Measurements from ENCODE around the gene MBNL1. TPM values are rescaled to one million over a fixed set of nuclear protein-coding genes. Genes with fewer than 3 reads are reported as not detected.

The MBNL1 gene
- total RNA-seq, 2 donors from 2014 or later = 1.3 to 4.9 TPM

- Mint-ChIP-seq H3K4me3 (no peak overlapping the region), H3K27me3 (ENCODE audit: insufficient read depth) (no peaks in the 10 kb centered on the region), H3K4me1 (no peaks in the 10 kb centered on the region), H3K27ac (no peak overlapping the region), H3K9me3 (peaks cover 19% of the 10 kb centered on the region), H3K36me3 (ENCODE audit: low read depth) (no peaks in the 10 kb centered on the region)
- peaks cover 22% of the 10 kb centered on the region for H3K9me3 ChIP-seq (ENCODE audit: control insufficient read depth, low read length)
- 92% methylated on average over 1 of the region's 1 CpG; no CpG with 5 or more reads in 1 of the 2 experiments for WGBS, 2 experiments (ENCODE audit: insufficient coverage in 1 of 2, insufficient read length in 1 of 2)
- no peaks in the 10 kb centered on the region for H3K4me1 ChIP-seq (ENCODE audit: control insufficient read depth, insufficient read depth, low read length)
- no peak for TF ChIP-seq CTCF (conservative IDR thresholded peaks at IDR 0.05)
- no peak overlapping the region for H3K9ac ChIP-seq (ENCODE audit: extremely low read depth, low read length, poor library complexity, severe bottlenecking)
- DNase-seq = no peak
- no peak overlapping the region for H3K4me3 ChIP-seq (ENCODE audit: low read length)
- no peak overlapping the region for H3K27ac ChIP-seq (ENCODE audit: low read depth, low read length)
- H3K36me3 ChIP-seq (ENCODE audit: control insufficient read depth, insufficient read depth, low read length) = no peaks in the 10 kb centered on the region
- H3K27me3 ChIP-seq (ENCODE audit: control insufficient read depth, insufficient read depth, low read length, poor library complexity, severe bottlenecking) = no peaks in the 10 kb centered on the region
Observed at GRCh38 chr3:152486364-152486763, 217.6 kb downstream of the MBNL1 start.

GRCh38 chr3:152488449-152488848, 219.7 kb downstream of the MBNL1 start:
- Mint-ChIP-seq H3K4me1 (no peaks in the 10 kb centered on the region), H3K27ac (no peak overlapping the region), H3K4me3 (no peak overlapping the region), H3K9me3 (peaks cover 3% of the 10 kb centered on the region), H3K27me3 (ENCODE audit: insufficient read depth) (no peaks in the 10 kb centered on the region), H3K36me3 (ENCODE audit: low read depth) (no peaks in the 10 kb centered on the region)
- Histone ChIP-seq H3K4me3 (ENCODE audit: low read length) (no peak overlapping the region), H3K36me3 (ENCODE audit: control insufficient read depth, insufficient read depth, low read length) (no peaks in the 10 kb centered on the region), H3K27me3 (ENCODE audit: control insufficient read depth, insufficient read depth, low read length, poor library complexity, severe bottlenecking) (no peaks in the 10 kb centered on the region), H3K27ac (ENCODE audit: low read depth, low read length) (no peak overlapping the region), H3K4me1 (ENCODE audit: control insufficient read depth, insufficient read depth, low read length) (no peaks in the 10 kb centered on the region), H3K9me3 (ENCODE audit: control insufficient read depth, low read length) (peaks cover 1% of the 10 kb centered on the region), H3K9ac (ENCODE audit: extremely low read depth, low read length, poor library complexity, severe bottlenecking) (no peak overlapping the region)
- no peak for TF ChIP-seq CTCF (conservative IDR thresholded peaks at IDR 0.05)
- no peak for DNase-seq
- 90 to 100% methylated on average over 1 of the region's 1 CpG for WGBS, 2 experiments (ENCODE audit: insufficient coverage in 1 of 2, insufficient read length in 1 of 2)

GRCh38 chr3:152491922-152492321, 223.2 kb downstream of the MBNL1 start:
- H3K4me3 ChIP-seq (ENCODE audit: low read length) = no peak overlapping the region
- Mint-ChIP-seq H3K4me1 (no peaks in the 10 kb centered on the region), H3K9me3 (no peaks in the 10 kb centered on the region)

More at GRCh38 chr3:152491922-152492321, 223.2 kb downstream of the MBNL1 start:
- Mint-ChIP-seq H3K36me3 (ENCODE audit: low read depth) (no peaks in the 10 kb centered on the region), H3K4me3 (no peak overlapping the region), H3K27ac (no peak overlapping the region), H3K27me3 (ENCODE audit: insufficient read depth) (no peaks in the 10 kb centered on the region)
- H3K36me3 ChIP-seq (ENCODE audit: control insufficient read depth, insufficient read depth, low read length) = no peaks in the 10 kb centered on the region
- H3K9ac ChIP-seq (ENCODE audit: extremely low read depth, low read length, poor library complexity, severe bottlenecking) = no peak overlapping the region
- DNase-seq = no peak
- H3K4me1 ChIP-seq (ENCODE audit: control insufficient read depth, insufficient read depth, low read length) = no peaks in the 10 kb centered on the region
- H3K27ac ChIP-seq (ENCODE audit: low read depth, low read length) = no peak overlapping the region
- WGBS, 2 experiments (ENCODE audit: insufficient coverage in 1 of 2, insufficient read length in 1 of 2) = 98 to 100% methylated on average over 1 of the region's 2 CpGs
- no peaks in the 10 kb centered on the region for H3K27me3 ChIP-seq (ENCODE audit: control insufficient read depth, insufficient read depth, low read length, poor library complexity, severe bottlenecking)
- no peak for TF ChIP-seq CTCF (conservative IDR thresholded peaks at IDR 0.05)
- H3K9me3 ChIP-seq (ENCODE audit: control insufficient read depth, low read length) = no peaks in the 10 kb centered on the region
